Smooth muscle cell (in vitro differentiated cells): Measurements from ENCODE around the gene GSTM1. TPM values are rescaled to one million over a fixed set of nuclear protein-coding genes. Genes with fewer than 3 reads are reported as not detected.

Source experiments
- DNase-seq: peaks from one replicate; lab custom pipeline; 2025; ENCODE audit not compliant: unreplicated experiment; lab: John Stamatoyannopoulos, UW
- H2AFZ ChIP-seq: fragments of 200-600 bp; sonication (generic); 2 replicates; pipeline ENCODE4 v1.6.0; 2016; ENCODE audit warnings: antibody characterized with exemption, low read depth, mild to moderate bottlenecking
- H3F3A ChIP-seq: fragments of 200-600 bp; sonication (generic); 2 replicates; pipeline ENCODE4 v1.6.0; 2017; ENCODE audit warnings: antibody characterized with exemption, low read depth
- H3K27ac ChIP-seq: fragments of 200-600 bp; sonication (generic); 2 replicates; pipeline ENCODE4 v1.5.1; 2016; ENCODE audit warnings: low read depth, mild to moderate bottlenecking
- H3K27me3 ChIP-seq: fragments of 200-600 bp; sonication (generic); 2 replicates; pipeline ENCODE4 v1.6.1; 2016; ENCODE audit warnings: low read depth, mild to moderate bottlenecking
- H3K36me3 ChIP-seq: fragments of 200-600 bp; sonication (generic); 2 replicates; pipeline ENCODE4 v1.5.1; 2016; ENCODE audit warnings: low read depth
- H3K4me1 ChIP-seq: fragments of 200-600 bp; sonication (generic); 2 replicates; pipeline ENCODE4 v1.5.1; 2016; ENCODE audit warnings: low read depth
- H3K4me2 ChIP-seq: fragments of 200-600 bp; sonication (generic); 2 replicates; pipeline ENCODE4 v1.6.0; 2016; ENCODE audit warnings: mild to moderate bottlenecking
- H3K4me3 ChIP-seq: fragments of 200-600 bp; sonication (generic); 2 replicates; pipeline ENCODE4 v1.5.1; 2016; ENCODE audit warnings: mild to moderate bottlenecking
- H3K79me2 ChIP-seq: fragments of 200-600 bp; sonication (generic); 2 replicates; pipeline ENCODE4 v1.6.0; 2016; ENCODE audit warnings: low read depth, mild to moderate bottlenecking
- H3K9ac ChIP-seq: fragments of 200-600 bp; sonication (generic); 2 replicates; pipeline ENCODE4 v1.6.0; 2016; ENCODE audit warnings: low read depth
- H3K9me3 ChIP-seq: fragments of 200-600 bp; sonication (generic); replicated peaks from 2 replicates; pipeline ENCODE4 v1.5.1; 2016; ENCODE audit warnings: low read depth
- H4K20me1 ChIP-seq: fragments of 200-600 bp; sonication (generic); 2 replicates; pipeline ENCODE4 v1.6.0; 2016; ENCODE audit warnings: low read depth
- CTCF ChIP-seq: fragments of 200-600 bp; sonication (generic); IDR thresholded peaks from 2 replicates; pipeline ENCODE4 v1.5.1; 2017; ENCODE audit warnings: borderline replicate concordance, mild to moderate bottlenecking, antibody characterized with exemption; ENCODE audit not compliant: insufficient read depth, poor library complexity, severe bottlenecking
- WGBS: methylation state at CpG from one replicate; pipeline ENCODE4 v1.1.7; 2016; ENCODE audit warnings: low lambda C conversion rate; 5-methylcytosine and 5-hydroxymethylcytosine counted together
- polyA plus RNA-seq: library from polyadenylated mRNA; unstranded; fragments of >200 nt; fragmentation: Nextera tagmentation; extraction: Ambion mirVana; gene quantifications from 2 replicates; pipeline ENCODE4 v1.2.1, GENCODE V29; 2016
- total RNA-seq: library from RNA; depleted of rRNA; stranded (reverse); fragments of >200 nt; gene quantifications from 2 replicates; pipeline ENCODE4 v1.2.3, GENCODE V29; 2014

The GSTM1 gene
- total and polyA plus RNA-seq, 2 experiments from 2014 or later: 20.9 to 31.4 TPM

GRCh38 chr1:109712321-109712864, 24.8 kb downstream of the GSTM1 start:
- no peak overlapping the region for H2AFZ ChIP-seq
- H3F3A ChIP-seq: no peaks in the 10 kb centered on the region
- no peak overlapping the region for H3K9ac ChIP-seq
- DNase-seq: no peak
- H3K4me1 ChIP-seq: no peaks in the 10 kb centered on the region
- H3K9me3 ChIP-seq: peaks cover 4% of the 10 kb centered on the region
- H3K79me2 ChIP-seq: no peaks in the 10 kb centered on the region
- no peak overlapping the region for H3K27ac ChIP-seq
- H4K20me1 ChIP-seq: no peaks in the 10 kb centered on the region
- H3K36me3 ChIP-seq: no peaks in the 10 kb centered on the region
- no peak for TF ChIP-seq CTCF
- no peak overlapping the region for H3K4me2 ChIP-seq
- H3K4me3 ChIP-seq: no peak overlapping the region
- H3K27me3 ChIP-seq: no peaks in the 10 kb centered on the region
- 93% methylated on average over 10 of the region's 22 CpGs for WGBS

GRCh38 chr1:109713636-109714035, 26.0 kb downstream of the GSTM1 start:
- Histone ChIP-seq H3K27me3 (no peaks in the 10 kb centered on the region), H3K4me1 (no peaks in the 10 kb centered on the region), H3K79me2 (no peaks in the 10 kb centered on the region), H3K9me3 (peaks cover 4% of the 10 kb centered on the region), H3K9ac (no peak overlapping the region), H3K4me3 (no peak overlapping the region), H3K4me2 (no peak overlapping the region), H4K20me1 (no peaks in the 10 kb centered on the region), H3F3A (no peaks in the 10 kb centered on the region), H3K27ac (no peak overlapping the region), H2AFZ (no peak overlapping the region), H3K36me3 (no peaks in the 10 kb centered on the region)
- DNase-seq: no peak
- TF ChIP-seq CTCF: no peak
- 92% methylated on average over 5 of the region's 5 CpGs for WGBS

- no peaks in the 10 kb centered on the region for H3F3A ChIP-seq
- H3K79me2 ChIP-seq: no peaks in the 10 kb centered on the region
- H3K4me3 ChIP-seq: no peak overlapping the region
- no peak overlapping the region for H2AFZ ChIP-seq
- DNase-seq: no peak
- no peaks in the 10 kb centered on the region for H3K36me3 ChIP-seq
- no peak overlapping the region for H3K27ac ChIP-seq
- H3K9ac ChIP-seq: no peak overlapping the region
- H3K4me1 ChIP-seq: no peaks in the 10 kb centered on the region
- TF ChIP-seq CTCF: no peak
- no peaks in the 10 kb centered on the region for H3K27me3 ChIP-seq
- 92% methylated on average over 12 of the region's 12 CpGs for WGBS
- no peak overlapping the region for H3K4me2 ChIP-seq
- H3K9me3 ChIP-seq: no peaks in the 10 kb centered on the region
- no peaks in the 10 kb centered on the region for H4K20me1 ChIP-seq
Observed at GRCh38 chr1:109714661-109715372, 27.2 kb downstream of the GSTM1 start.

- no peak for TF ChIP-seq CTCF
- Histone ChIP-seq H3K36me3 (no peaks in the 10 kb centered on the region), H3K27ac (no peak overlapping the region), H2AFZ (no peak overlapping the region), H3K4me1 (no peaks in the 10 kb centered on the region), H3K4me3 (no peak overlapping the region), H3K79me2 (no peaks in the 10 kb centered on the region), H3K4me2 (no peak overlapping the region), H3K9me3 (no peaks in the 10 kb centered on the region), H4K20me1 (no peaks in the 10 kb centered on the region), H3K27me3 (no peaks in the 10 kb centered on the region), H3K9ac (no peak overlapping the region), H3F3A (no peaks in the 10 kb centered on the region)
- DNase-seq: no peak
- 87% methylated on average over 3 of the region's 3 CpGs for WGBS
Observed at GRCh38 chr1:109716121-109716520, 28.5 kb downstream of the GSTM1 start.
